COLO829 (cell line): ENCODE data around the gene INO80B.
"Not testable (repeated sequence)": the region's sequence is repeated elsewhere in the genome, so short reads cannot be mapped to it uniquely, and the experiment has no call there.

Experiments
- DNase-seq: peaks from one replicate; pipeline ENCODE4 v3.0.0; 2012; ENCODE audit warnings: low spot score

Gene INO80B

DNA sequence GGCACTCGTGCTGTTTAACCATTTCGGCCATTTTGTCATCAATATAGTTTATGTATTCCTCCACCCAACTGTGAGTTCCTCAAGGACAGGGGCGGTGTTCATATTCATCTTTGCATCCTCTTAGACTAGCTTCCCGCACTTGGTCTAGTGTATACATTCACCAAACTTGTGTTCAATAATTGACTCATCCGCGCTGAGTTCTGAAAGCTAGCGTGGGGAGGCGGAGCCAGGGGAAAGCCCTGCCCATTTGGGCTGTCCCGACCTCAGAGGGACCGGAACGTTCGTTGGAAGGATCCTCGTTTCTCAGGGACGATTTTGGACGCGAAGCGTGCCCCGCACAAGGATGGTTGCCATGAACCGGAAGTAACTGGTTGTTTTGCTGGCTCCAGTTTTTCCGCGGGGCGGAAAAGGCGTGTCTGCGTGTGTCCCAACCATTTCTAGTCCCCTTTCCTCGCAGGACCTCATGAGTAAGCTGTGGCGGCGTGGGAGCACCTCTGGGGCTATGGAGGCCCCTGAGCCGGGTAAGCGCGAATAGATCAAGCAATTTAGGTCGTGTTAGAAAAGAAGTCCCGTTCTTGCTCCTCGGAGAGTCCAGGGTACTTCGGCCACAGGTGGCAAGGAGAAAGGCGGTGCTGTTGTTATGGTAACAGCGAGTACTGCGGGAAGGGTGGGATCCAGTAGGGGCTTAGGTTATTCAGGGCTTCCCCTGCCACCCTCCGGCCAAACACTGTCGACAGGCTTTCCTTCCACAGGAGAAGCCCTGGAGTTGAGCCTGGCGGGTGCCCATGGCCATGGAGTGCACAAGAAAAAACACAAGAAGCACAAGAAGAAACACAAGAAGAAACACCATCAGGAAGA lies at the start of gene INO80B:
INO80B (plus strand) TSS at position 434 of the 858 bp plus-strand sequence; CDS start at position 464, 30 bp downstream.
- peak; percentile 94 for DNase-seq

DNA sequence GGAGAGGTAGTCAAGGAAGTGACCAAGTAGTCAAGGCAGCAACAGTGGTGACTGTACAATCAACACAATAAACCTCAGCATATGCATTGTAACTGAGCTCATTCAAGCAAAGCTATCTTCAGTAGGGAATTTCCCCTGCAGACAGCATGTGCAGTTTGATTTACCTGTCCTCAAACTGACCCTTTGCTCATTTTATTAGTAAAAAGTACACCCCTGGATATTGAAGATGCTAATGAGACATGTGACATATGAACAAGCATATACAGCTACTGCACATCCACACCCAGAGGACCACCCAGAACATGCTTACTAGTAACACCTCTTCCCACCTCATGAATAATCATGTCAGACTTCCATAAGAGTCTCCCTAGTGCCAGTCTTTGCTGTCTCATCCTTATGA lies 48.9 kb upstream of the INO80B start:
- DNase-seq, result no peak

DNA sequence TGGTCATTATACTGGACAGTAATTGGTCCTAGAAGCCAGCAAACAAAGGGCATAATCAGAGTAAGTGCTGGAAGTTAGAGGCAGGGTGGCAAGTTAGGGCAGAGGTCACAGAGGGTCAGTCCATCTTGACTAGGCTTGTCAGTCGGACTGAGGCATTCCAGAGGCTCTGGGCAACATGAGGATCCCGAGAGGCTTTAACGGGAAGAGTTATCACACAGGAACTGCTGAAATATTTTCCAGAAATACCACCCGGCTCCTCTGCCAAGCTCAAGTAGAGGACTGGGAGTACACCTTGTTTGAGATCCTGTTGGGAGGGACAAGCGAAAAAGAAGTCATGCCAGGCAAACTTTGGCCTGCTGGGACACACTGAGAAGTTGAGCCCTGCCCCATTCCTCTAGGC lies 47.2 kb upstream of the INO80B start:
- no peak for DNase-seq

DNA sequence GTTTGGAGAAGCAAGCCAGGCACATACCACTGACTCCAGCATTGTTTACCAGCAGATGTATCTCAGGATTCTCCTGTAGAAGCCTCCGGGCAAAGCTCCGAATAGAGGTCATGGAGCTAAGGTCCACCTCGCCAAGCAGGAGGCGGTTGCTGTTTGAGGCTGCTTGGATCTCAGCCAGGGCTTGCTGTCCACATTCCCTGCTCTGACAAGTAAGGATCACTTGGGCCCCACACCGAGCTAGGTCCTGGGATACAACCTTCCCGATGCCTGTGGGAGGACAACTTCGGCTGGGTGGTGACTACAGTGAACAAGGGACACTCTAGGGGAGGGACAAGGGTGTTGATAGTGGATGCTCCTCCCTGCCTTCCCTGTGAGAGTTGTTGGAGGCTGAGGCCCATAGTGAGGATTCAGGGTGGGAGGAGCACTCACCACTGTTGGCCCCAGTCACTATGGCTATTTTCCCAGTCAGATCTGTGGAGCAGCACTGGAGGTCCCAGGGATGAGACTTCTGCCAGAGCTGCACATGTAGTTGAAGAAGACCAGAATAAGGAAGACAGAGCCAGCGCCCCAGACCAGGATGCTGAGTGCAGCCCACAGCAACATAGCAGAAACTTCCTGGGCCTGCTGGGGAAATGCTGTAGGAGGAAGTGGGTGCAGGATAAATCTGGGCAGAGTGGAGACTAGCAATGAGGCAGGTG lies 41.7 kb upstream of the INO80B start:
- DNase-seq, result no peak

DNA sequence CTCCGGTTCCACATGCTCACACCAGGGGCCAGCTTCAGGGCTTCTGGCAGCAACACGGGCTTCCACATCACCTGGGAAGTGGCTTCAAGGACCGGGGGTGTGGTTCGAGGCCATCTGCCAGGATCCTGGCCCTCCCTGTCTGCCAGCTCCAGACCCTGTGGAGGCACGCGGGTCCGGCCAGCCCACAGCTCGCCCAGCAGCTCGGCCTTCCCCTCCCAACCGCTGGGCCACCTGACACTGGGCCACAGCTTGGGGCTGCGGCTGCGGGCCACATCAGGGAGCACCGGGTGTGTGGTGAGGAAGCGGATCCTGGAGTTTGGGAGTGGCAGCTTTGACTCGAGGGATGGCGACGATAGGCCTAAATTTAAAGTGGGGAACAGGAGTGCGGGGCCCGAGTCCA lies 40.4 kb upstream of the INO80B start:
- no peak for DNase-seq

DNA sequence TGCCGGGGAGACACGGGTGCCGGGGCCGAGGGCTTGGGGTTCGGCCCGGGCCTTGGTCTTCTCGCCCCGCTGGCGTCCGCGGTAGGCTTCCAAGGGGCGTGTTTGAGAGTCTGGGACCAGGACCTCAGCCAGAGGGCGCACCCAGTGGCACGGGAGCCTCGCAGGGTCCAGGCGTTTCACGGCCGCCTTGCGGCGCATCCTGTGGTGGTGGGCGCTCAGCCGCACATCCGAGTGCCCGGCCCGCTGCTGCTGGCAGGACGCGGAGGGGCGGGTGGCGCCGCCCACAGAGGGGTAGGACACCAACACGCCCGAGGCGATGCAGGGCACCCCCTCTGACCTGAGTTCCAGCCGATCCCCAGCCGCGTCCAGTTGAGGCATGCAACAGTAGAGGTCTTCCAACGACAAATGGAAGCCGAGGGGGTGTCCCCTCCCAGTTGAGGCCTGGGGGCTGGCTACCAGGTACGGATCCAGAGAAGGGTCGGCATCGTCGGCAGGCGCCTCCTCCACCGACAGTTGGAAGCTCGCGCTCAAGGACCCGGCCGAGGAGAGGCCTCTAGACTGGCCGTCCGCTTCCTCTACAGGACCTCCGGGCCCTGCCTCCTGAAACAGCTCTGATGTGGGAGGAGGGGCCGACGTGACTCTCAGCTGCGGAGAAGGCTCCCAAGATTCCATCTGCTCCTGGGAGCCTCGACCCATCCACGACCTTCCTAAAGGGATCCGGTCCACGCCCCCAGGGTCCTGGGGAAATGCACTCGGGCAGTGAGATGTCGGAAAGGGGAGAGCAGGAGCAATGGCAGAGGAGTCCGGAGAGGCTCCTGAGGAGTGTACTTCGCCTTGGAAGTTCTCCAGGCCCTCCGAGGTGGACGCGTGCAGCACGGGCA lies 39.8 kb upstream of the INO80B start:
- DNase-seq, result no peak

DNA sequence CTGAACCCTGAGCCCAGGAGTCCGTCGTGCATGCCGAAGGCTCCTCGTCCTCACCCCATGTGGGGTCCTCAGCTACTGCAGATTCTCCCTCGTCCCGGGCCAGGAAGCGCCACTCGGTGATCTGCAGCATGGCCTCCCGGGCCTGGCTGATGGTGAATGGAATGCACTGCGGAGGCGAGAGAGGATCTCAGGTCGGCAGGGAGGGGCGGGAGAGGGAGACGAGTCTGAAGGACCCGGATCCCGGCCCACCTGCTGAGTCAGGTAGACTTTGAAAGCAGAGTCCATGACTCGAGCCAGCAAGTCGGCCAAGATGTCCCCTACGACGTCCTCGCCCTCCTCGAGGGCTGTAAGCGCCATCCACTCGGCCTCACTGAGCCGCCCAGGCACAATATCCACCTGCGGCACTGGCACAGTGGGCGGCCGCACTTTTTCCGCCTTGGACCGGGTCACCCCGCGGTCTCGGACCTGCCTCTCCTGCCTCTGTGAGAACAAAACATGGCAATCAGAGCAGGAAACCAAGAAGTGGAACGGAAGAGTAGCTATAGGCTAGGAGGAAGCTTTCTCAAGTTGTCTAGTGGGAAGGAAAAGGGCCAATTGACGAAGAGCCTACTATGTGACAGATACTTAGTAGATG lies 39.0 kb upstream of the INO80B start:
- no peak for DNase-seq

- no peak for DNase-seq
Observed at GRCh38 chr2:74416778-74417177, 38.1 kb upstream of the INO80B start.

DNA sequence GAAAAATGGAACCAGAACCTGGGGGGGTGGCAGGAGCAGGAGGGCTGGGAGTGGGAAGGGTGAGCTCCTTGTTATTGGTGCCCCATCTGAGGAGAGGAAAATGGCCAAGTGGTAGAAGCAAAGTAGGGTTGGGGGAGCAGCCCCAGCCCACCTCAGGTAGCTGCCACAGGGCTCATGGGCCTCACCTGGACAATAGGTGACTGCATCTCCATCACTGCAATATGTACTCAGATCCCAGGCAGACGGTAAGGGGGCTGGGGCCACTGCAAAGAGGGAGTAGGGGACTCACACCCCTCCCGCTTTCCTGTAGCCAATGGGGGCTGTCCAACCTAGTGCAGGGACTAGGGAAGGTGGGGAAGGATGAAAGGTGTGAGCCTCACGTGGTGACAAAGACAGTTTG lies 37.7 kb upstream of the INO80B start:
- DNase-seq, result no peak

DNA sequence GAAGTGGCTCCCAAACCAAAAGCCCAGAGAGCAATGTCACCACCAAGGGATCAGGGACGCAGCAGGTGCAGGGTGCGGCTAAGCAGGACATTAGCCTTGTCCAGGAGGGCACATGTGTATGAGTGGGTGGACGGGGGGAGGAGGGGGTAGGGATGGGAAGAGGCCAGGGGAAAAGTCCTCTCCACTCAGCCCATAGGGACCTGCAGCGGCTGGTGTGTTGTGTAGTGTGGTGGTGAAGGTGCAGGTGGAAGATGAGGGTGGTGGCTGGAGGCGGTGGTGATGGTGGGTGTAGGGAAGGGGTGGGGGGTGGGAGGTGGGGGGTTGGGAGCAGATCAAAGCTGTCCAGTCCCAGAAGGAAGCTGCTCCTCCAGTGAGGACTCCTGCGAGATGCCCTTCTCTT lies 37.1 kb upstream of the INO80B start:
- no peak for DNase-seq

DNA sequence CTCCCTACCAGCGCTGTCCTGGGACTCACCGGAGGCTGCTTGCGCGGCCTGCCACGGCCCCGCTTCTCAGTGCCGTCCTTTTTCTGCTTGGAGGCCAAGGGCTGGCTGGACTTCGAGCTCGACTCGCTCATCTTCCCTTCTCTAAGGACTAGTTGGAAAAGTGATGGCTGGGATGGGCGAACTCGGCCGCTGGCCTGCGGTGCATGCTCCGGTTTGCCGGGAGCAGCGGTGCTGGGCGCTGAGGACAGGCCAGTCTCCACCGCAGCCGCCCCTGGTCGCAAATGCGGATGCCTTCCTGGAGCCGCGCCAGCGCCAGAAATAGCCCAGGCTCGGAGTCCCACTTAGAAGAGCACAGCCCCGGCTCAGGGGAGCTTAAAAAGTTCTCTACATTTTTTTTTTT lies 36.6 kb upstream of the INO80B start:
- DNase-seq, result no peak

GRCh38 chr2:74419345-74419744 lies 35.5 kb upstream of the INO80B start:
- DNase-seq, result no peak

DNA sequence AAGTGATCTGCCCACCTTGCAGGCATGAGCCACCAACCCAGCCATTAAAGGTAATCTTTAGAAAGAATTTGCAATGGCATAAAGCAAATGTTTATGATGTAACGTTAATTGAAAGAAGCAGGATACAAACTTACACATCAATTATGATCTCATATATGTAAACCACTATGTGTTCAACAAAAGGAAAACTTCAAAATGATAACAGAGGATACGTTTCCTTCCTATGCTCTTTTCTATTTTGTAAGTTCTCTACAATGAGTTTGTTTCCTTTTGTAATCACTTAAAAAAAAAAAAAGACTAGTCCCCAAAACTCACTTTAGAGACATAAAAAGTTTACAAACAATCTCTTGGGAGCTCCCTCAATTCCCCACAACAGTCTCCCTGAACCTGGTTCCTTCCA lies 34.9 kb upstream of the INO80B start:
- DNase-seq, result no peak

DNA sequence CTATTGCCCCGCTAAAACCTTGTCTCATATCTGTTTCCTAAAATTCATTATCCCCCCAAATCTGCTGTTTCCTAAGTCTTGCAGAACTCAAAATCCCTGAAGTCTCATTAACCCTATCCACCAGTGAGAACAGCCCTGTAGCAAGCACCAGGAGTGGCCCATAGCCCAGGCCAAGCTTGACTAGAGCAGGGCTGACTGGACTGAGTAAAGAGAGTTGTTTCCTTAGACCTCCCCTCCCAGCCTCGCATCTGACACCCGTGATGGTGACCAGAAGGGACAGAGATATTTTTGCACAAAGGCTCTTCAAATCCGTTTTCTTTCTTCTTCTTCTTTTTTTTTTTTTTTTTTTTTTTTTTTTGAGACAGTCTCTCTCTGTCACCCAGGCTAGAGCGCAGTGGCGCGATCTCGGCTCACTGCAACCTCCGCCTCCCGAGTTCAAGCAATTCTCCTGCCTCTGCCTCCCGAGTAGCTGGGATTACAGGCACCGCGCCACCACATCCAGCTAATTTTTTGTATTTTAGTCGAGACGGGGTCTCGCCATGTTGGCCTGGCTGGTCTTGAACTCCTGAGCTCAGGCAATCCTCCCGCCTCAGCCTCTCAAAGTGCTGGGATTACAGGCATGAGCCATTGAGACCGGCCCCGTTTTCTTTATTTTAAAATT lies 34.3 kb upstream of the INO80B start:
- DNase-seq, result not testable (repeated sequence)

DNA sequence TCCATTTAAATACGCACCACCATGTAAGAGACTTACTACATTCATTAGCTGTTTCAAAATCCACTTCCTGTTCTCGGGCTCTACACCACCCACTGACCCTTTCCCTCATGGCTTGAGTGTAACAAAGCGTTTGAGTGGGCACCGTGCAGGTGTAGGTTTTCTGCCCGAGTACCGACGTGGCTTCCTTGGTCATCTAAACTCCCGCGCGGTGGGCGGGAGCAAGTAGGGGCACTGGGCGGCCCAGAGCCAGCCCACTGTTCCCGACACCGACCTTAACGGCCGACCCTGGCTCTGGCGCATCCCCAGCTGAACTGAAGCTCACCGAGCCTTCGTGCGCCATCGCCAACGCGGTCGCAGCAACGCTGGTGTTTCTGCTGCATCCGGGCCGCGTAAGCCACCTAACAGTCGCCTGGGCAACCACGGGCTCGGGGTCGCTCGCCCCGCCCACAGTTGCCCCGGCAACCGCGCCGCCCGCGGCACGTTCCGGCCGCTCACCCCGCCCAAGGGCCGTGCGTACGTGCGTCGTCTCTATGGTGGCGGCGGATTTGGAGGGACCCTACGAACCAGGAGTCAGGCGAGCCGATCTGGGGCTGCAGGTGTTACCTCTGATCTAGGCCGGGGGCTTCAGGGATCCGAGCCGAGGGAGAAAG lies 33.5 kb upstream of the INO80B start, which contains the start of the genes C2orf81 and WDR54:
C2orf81 (minus strand) TSS at position 399 of the 650 bp plus-strand sequence; CDS start at position 340, 59 bp downstream.
WDR54 (plus strand) TSS at position 510 of the 650 bp plus-strand sequence. CDS start 424 bp downstream, outside the sequence.
- DNase-seq, result peak; percentile 81

DNA sequence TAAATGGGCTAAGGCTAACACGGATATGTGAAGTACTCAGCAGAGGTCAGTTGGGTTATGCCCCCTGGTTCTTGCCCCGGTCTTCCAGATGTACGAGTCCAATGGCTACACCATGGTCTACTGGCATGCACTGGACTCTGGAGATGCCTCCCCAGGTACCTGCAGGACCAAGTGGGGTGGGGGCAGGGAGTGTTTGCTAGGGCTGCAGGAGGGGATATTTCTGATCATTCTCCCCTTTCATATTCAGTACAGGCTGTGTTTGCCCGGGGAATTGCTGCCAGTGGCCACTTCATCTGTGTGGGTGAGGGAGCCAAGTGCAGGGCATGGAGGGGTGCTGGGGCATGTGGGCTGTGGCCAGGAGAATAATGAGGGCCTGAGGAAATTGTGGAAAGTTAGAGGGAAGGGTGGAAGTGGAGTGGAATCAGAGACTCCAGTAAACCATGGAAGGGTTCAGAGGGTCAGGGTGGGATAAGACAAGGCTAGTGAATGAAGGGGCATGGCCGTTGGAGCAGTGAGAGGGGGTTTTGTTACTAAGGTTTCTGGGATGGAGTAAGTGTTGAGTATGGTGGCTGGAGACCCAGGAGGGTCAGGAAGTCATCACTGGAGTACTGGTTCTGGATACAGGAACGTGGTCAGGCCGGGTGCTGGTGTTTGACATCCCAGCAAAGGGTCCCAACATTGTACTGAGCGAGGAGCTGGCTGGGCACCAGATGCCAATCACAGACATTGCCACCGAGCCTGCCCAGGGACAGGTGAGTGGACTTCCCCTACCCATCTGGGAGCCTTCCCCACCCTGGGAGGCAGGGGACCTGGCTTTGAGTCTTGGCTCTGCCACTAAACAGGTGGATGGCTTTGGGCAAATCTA lies 31.4 kb upstream of the INO80B start:
- DNase-seq, result no peak

- no peak for DNase-seq
Observed at GRCh38 chr2:74424139-74424992, 30.5 kb upstream of the INO80B start.

- DNase-seq, result no peak
Observed at GRCh38 chr2:74424995-74425406, 29.9 kb upstream of the INO80B start.

DNA sequence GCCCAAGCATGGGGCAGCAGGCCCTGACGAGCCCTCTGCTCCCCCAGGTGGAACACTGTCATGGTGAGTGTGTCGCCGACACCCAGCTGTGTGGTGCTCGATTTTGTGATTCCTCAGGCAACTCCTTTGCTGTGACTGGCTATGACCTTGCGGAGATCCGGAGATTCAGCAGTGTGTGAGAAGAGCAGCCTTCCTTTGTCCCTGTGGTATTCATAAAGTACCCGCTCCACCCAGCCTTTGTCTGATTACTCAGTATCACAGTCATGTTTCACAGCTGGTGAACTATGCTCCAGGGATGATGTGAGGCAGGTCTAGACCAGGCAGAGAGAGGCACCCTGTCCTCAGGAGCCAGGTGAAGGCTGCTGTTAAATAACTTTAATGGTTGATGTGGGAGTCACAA lies 29.4 kb upstream of the INO80B start:
- DNase-seq, result no peak
